HG02642 (cell line): ENCODE results near the gene TMEM54.

Experiments
- ATAC-seq: cut with Tn5 transposase; IDR thresholded peaks from one replicate; pipeline ENCODE4 v1.9.1; 2021; ENCODE audit warnings: mild to moderate bottlenecking; ENCODE audit not compliant: unreplicated experiment, poor library complexity

Gene TMEM54

GRCh38 chr1:32867151-32867550 lies 34.0 kb downstream of the TMEM54 start:
- no peak for ATAC-seq

GRCh38 chr1:32865639-32866405 lies 35.4 kb downstream of the TMEM54 start:
- ATAC-seq, result no peak

GRCh38 chr1:32864375-32865019 lies 36.7 kb downstream of the TMEM54 start:
- no peak for ATAC-seq

- no peak for ATAC-seq
Observed at GRCh38 chr1:32863881-32864245, 37.3 kb downstream of the TMEM54 start.

GRCh38 chr1:32863218-32863880 lies 37.8 kb downstream of the TMEM54 start:
- no peak for ATAC-seq

GRCh38 chr1:32861904-32862695 lies 39.1 kb downstream of the TMEM54 start:
- ATAC-seq, result no peak

GRCh38 chr1:32860566-32860965 lies 40.6 kb downstream of the TMEM54 start:
- no peak for ATAC-seq

GRCh38 chr1:32859915-32860314 lies 41.3 kb downstream of the TMEM54 start:
- no peak for ATAC-seq

- ATAC-seq, result no peak
Observed at GRCh38 chr1:32858791-32859190, 42.4 kb downstream of the TMEM54 start.

GRCh38 chr1:32858136-32858535 lies 43.1 kb downstream of the TMEM54 start:
- ATAC-seq, result no peak

- no peak for ATAC-seq
Observed at GRCh38 chr1:32855861-32856617, 45.1 kb downstream of the TMEM54 start.

- ATAC-seq, result no peak
Observed at GRCh38 chr1:32848354-32849063, 52.7 kb downstream of the TMEM54 start.
